Fibroblast of lung (primary cell): ENCODE measurements around the gene RASSF8.

Experiments
- CTCF ChIP-seq, 2 donors: IDR thresholded peaks in 1 of 2; conservative IDR thresholded peaks in 1 of 2; 1 replicate in 1 of 2; 2 replicates in 1 of 2; pipeline ENCODE4 v1.5.1; 2011 to 2012; ENCODE audit warnings: low read length in 2 of 2, control low read depth in 1 of 2, inconsistent platforms in 1 of 2, low read depth in 1 of 2, mild to moderate bottlenecking in 1 of 2
- EZH2 ChIP-seq: IDR thresholded peaks from 2 replicates; pipeline ENCODE4 v1.5.1; 2012; ENCODE audit warnings: low read length, control low read depth, mild to moderate bottlenecking; ENCODE audit errors: missing control alignments

GRCh38 chr12:26000898-26001297, 42.4 kb downstream of the RASSF8 start:
- TF ChIP-seq CTCF (conservative IDR thresholded peaks at IDR 0.05 in 1 of 2, IDR thresholded peaks at IDR 0.05 in 1 of 2; ENCODE audit: low read depth in 1 of 2, low read length in 2 of 2) (no peak), EZH2 (no peak)
